BLaER1 (cell line): ENCODE data around the gene ANO2.

Experiments
- H3K27ac ChIP-seq: shearing (Covaris generic); formaldehyde crosslinking; 2 replicates; pipeline ENCODE4 v1.8.1; 2022
- H3K27me3 ChIP-seq: shearing (Covaris generic); formaldehyde crosslinking; 2 replicates; pipeline ENCODE4 v1.8.1; 2022
- H3K36me3 ChIP-seq: shearing (Covaris generic); formaldehyde crosslinking; 2 replicates; pipeline ENCODE4 v1.8.1; 2022
- H3K4me1 ChIP-seq: shearing (Covaris generic); formaldehyde crosslinking; 2 replicates; pipeline ENCODE4 v1.8.1; 2022
- H3K4me2 ChIP-seq: shearing (Covaris generic); formaldehyde crosslinking; 2 replicates; pipeline ENCODE4 v1.8.1; 2022
- H3K4me3 ChIP-seq: shearing (Covaris generic); formaldehyde crosslinking; 2 replicates; pipeline ENCODE4 v1.8.1; 2022
- H3K9ac ChIP-seq: shearing (Covaris generic); formaldehyde crosslinking; 2 replicates; pipeline ENCODE4 v1.8.1; 2022
- H3K9me3 ChIP-seq: shearing (Covaris generic); formaldehyde crosslinking; 2 replicates; pipeline ENCODE4 v1.8.1; 2022
- H4K20me1 ChIP-seq: shearing (Covaris generic); formaldehyde crosslinking; 2 replicates; pipeline ENCODE4 v1.8.1; 2022
- Cebpa-rat ChIP-seq: shearing (Covaris generic); IDR thresholded peaks from 2 replicates; pipeline ENCODE4 v1.8.1; 2022

The ANO2 gene

GRCh38 chr12:5945071-5946008, at the start of gene ANO2:
ANO2 (minus strand) TSS chr12:5945259; CDS start chr12:5945217, 42 bp downstream.
- Histone ChIP-seq H3K4me2 (no peak within 1 kb of the TSS), H3K9ac (no peak within 1 kb of the TSS), H3K27ac (no peak within 1 kb of the TSS), H3K36me3 (no peaks in the 10 kb centered on the region), H3K4me3 (no peak within 1 kb of the TSS), H4K20me1 (no peaks in the 10 kb centered on the region), H3K27me3 (no peaks in the 10 kb centered on the region), H3K9me3 (peaks cover 12% of the 10 kb centered on the region), H3K4me1 (0 out of 2 replicates have a peak, but pooled peaks cover 6% of the 10 kb centered on the region)
- no peak for TF ChIP-seq Cebpa-rat

GRCh38 chr12:5989621-5990020, 44.6 kb upstream of the ANO2 start:
- no peaks in the 10 kb centered on the region for H4K20me1 ChIP-seq

GRCh38 chr12:5988659-5989116, 43.6 kb upstream of the ANO2 start:
- Histone ChIP-seq H3K27me3 (no peaks in the 10 kb centered on the region), H3K36me3 (no peaks in the 10 kb centered on the region), H3K4me3 (no peak overlapping the region), H3K27ac (no peak overlapping the region), H3K9ac (no peak overlapping the region), H3K9me3 (no peaks in the 10 kb centered on the region), H3K4me1 (0 out of 2 replicates have a peak, but pooled peaks cover 4% of the 10 kb centered on the region), H3K4me2 (no peak overlapping the region), H4K20me1 (no peaks in the 10 kb centered on the region)
- TF ChIP-seq Cebpa-rat = no peak

More at GRCh38 chr12:5989621-5990020, 44.6 kb upstream of the ANO2 start:
- TF ChIP-seq Cebpa-rat = no peak
- H3K27me3 ChIP-seq = no peaks in the 10 kb centered on the region
- no peak overlapping the region for H3K4me3 ChIP-seq
- H3K4me2 ChIP-seq = no peak overlapping the region
- H3K4me1 ChIP-seq = 0 out of 2 replicates have a peak, but pooled peaks cover 4% of the 10 kb centered on the region
- no peaks in the 10 kb centered on the region for H3K9me3 ChIP-seq
- H3K9ac ChIP-seq = no peak overlapping the region
- no peaks in the 10 kb centered on the region for H3K36me3 ChIP-seq
- H3K27ac ChIP-seq = no peak overlapping the region

DNA sequence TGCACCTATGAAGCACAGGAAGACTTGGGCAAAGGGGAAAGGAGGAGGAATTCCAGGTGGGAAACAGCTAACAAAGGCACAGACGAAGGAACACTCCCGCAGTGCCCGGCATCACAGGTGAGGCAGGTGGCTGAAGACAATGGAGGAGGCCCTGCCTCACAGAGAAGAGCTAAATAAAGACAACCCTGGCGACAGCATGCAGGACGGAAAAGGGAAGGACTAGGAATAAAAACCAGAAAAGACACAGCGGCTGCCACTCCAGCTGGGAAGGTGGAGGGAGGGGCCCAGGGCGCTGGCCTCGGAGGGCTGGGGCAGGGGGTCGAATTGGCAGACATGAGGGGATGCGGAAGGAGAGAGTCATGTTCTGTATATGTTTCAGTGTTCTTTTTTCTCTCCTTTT, 43.0 kb upstream of the ANO2 start:
- no peak for TF ChIP-seq Cebpa-rat
- H3K4me1 ChIP-seq = 0 out of 2 replicates have a peak, but pooled peaks cover 4% of the 10 kb centered on the region
- no peaks in the 10 kb centered on the region for H3K27me3 ChIP-seq
- no peak overlapping the region for H3K9ac ChIP-seq
- no peak overlapping the region for H3K27ac ChIP-seq
- H4K20me1 ChIP-seq = no peaks in the 10 kb centered on the region
- no peaks in the 10 kb centered on the region for H3K36me3 ChIP-seq
- H3K4me3 ChIP-seq = no peak overlapping the region
- no peaks in the 10 kb centered on the region for H3K9me3 ChIP-seq
- H3K4me2 ChIP-seq = no peak overlapping the region

- H3K4me1 ChIP-seq = 0 out of 2 replicates have a peak, but pooled peaks cover 4% of the 10 kb centered on the region
- no peaks in the 10 kb centered on the region for H3K9me3 ChIP-seq
- H3K36me3 ChIP-seq = no peaks in the 10 kb centered on the region
- no peak overlapping the region for H3K27ac ChIP-seq
- no peaks in the 10 kb centered on the region for H3K27me3 ChIP-seq
- H3K4me3 ChIP-seq = no peak overlapping the region
- H3K9ac ChIP-seq = no peak overlapping the region
- TF ChIP-seq Cebpa-rat = no peak
- no peak overlapping the region for H3K4me2 ChIP-seq
- no peaks in the 10 kb centered on the region for H4K20me1 ChIP-seq
Measured at GRCh38 chr12:5987573-5987972, 42.5 kb upstream of the ANO2 start.

DNA sequence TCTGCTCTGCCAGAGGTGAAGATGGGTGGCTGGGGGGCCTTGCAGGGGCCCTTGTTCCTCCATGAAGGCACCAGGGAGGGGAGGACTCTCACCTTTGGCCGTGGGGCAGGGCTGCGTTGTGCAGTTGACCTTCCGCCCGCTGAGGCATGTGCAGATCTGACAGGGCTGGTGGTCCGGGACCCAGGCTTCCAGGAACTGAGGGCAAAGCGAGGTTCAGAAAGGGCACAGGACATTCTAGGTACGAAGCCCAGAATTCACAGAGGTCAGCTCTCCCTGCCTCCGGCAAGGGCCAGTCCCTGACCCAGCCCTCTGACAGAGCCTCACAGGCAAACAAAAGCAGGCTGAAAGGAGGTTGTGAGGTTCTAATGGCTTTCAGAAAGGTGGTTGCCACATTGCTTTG, 40.4 kb upstream of the ANO2 start:
- no peaks in the 10 kb centered on the region for H4K20me1 ChIP-seq
- no peaks in the 10 kb centered on the region for H3K27me3 ChIP-seq
- H3K9me3 ChIP-seq = no peaks in the 10 kb centered on the region
- H3K4me2 ChIP-seq = no peak overlapping the region
- no peak for TF ChIP-seq Cebpa-rat
- H3K4me1 ChIP-seq = 0 out of 2 replicates have a peak, but pooled peaks cover 4% of the 10 kb centered on the region
- no peak overlapping the region for H3K9ac ChIP-seq
- H3K36me3 ChIP-seq = no peaks in the 10 kb centered on the region
- no peak overlapping the region for H3K27ac ChIP-seq
- no peak overlapping the region for H3K4me3 ChIP-seq

DNA sequence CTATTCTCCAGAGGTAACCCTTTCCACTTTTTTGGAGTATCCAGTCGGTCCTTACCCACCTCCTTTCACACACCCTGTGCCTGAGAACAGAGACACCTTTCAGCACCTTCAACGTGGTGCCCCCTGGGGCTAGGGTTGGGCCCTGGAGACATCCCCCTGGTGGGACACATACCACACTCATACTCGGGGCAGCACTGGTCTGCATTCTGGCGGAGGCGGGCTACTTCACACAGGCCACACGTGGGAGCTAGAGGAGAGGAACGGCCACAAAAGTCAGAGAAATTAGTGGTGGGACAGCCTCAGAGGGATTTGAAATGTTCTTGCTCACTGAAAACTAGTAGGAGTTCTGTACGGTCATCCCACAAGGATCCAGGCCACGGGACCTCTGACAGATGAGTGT, 39.8 kb upstream of the ANO2 start:
- Histone ChIP-seq H4K20me1 (no peaks in the 10 kb centered on the region), H3K27me3 (no peaks in the 10 kb centered on the region), H3K27ac (no peak overlapping the region), H3K4me2 (no peak overlapping the region), H3K9me3 (no peaks in the 10 kb centered on the region), H3K4me1 (0 out of 2 replicates have a peak, but pooled peaks cover 4% of the 10 kb centered on the region), H3K9ac (no peak overlapping the region), H3K36me3 (no peaks in the 10 kb centered on the region), H3K4me3 (no peak overlapping the region)
- TF ChIP-seq Cebpa-rat = no peak

DNA sequence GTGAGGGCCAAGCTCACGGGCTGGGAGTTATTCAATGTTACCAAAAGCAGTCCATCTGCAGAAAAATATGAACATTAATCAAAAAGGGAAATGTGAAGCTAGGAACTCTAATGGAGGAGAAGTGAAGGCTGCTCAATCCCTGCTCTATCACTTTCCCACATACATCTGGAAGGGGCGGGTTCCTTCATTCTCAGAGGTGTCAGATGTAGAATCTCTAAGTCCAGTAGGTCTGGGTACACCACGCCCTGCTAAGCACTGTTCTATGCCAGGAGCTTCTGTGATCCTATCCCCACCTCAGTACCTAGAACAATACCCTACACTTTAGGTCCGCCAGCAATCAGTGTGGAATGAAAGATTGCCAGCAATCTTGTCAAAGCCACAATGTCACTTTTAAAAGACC, 37.0 kb upstream of the ANO2 start:
- no peaks in the 10 kb centered on the region for H3K9me3 ChIP-seq
- H3K4me1 ChIP-seq = no peaks in the 10 kb centered on the region
- no peaks in the 10 kb centered on the region for H3K27me3 ChIP-seq
- TF ChIP-seq Cebpa-rat = no peak
- H3K27ac ChIP-seq = no peak overlapping the region
- H3K9ac ChIP-seq = no peak overlapping the region
- no peak overlapping the region for H3K4me3 ChIP-seq
- no peaks in the 10 kb centered on the region for H3K36me3 ChIP-seq
- H4K20me1 ChIP-seq = no peaks in the 10 kb centered on the region
- no peak overlapping the region for H3K4me2 ChIP-seq

DNA sequence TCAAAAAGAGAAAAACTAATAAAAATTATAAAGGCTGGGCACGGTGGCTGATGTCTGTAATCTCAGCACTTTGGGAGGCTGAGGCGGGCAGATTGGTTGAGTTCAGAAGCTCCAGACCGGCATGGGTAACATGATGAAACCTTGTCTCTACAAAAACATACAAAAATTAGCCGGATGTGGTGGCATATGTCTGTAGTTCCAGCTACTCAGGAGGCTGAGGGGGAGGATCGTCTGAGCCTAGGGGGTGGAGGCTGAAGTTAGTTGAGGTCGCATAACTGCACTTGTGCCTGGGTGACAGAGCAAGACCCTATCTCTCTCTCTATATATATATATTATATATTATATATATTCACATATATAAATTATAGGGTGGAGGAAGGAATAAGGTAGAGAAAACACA, 32.5 kb upstream of the ANO2 start:
- no peak for TF ChIP-seq Cebpa-rat

GRCh38 chr12:5976711-5977110, 31.7 kb upstream of the ANO2 start:
- H3K27me3 ChIP-seq = no peaks in the 10 kb centered on the region
- no peak for TF ChIP-seq Cebpa-rat
- no peak overlapping the region for H3K9ac ChIP-seq
- H3K4me1 ChIP-seq = no peaks in the 10 kb centered on the region
- H3K4me2 ChIP-seq = no peak overlapping the region
- no peak overlapping the region for H3K4me3 ChIP-seq
- H3K36me3 ChIP-seq = no peaks in the 10 kb centered on the region
- no peaks in the 10 kb centered on the region for H3K9me3 ChIP-seq
- no peaks in the 10 kb centered on the region for H4K20me1 ChIP-seq
- H3K27ac ChIP-seq = no peak overlapping the region

More for the DNA sequence above, 32.5 kb upstream of the ANO2 start:
- no peaks in the 10 kb centered on the region for H3K9me3 ChIP-seq
- no peaks in the 10 kb centered on the region for H3K4me1 ChIP-seq
- no peaks in the 10 kb centered on the region for H3K27me3 ChIP-seq
- no peak overlapping the region for H3K27ac ChIP-seq
- no peaks in the 10 kb centered on the region for H3K36me3 ChIP-seq
- no peak overlapping the region for H3K4me3 ChIP-seq
- no peak overlapping the region for H3K4me2 ChIP-seq
- no peak overlapping the region for H3K9ac ChIP-seq
- no peaks in the 10 kb centered on the region for H4K20me1 ChIP-seq
